ENCODE measurements around the gene SH3TC2. TPM values are rescaled to one million over a fixed set of nuclear protein-coding genes. Genes with fewer than 3 reads are reported as not detected.

The SH3TC2 gene
- total and polyA plus RNA-seq, 2 of the 4 experiments (the other 2 are of a cell fraction): 3.4 to 7.9 TPM

DNA sequence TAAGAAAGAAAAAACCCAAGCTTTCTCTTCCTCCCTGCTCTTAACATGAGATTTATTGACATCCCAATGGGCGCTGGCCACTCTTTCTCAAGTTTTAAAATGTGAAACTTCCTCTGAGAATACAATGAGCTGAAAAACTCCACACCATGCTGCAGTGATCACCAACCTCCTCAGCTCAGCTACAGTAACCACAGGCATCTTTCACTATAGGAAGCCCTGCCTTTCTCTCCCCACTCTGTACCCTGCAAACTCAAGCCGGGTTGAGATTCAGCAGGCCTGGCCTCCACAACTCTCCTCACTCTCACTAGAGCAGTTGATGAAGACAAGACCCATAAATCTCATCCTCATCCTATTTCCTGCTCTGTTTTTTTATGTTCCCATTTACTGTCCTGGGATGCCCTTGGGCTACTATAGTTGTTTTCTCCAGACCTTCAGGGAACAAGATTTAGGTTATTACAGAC is 48.3 kb downstream of the SH3TC2 start:
- intact Hi-C loops (cut with micrococcal nuclease) (no loop called here), dilution Hi-C loops (cut with HindIII; ENCODE audit: low sequenced_read_pairs, unreplicated experiment) (no loop called here), in situ Hi-C loops (cut with MboI; ENCODE audit: low sequenced_read_pairs) (no loop called here)
- H3K36me3 ChIP-seq (ENCODE audit: control insufficient read depth, insufficient read depth, low read length): no peaks in the 10 kb centered on the region
- no peak overlapping the region for H2BK20ac ChIP-seq (ENCODE audit: low read depth, low read length)
- no peak overlapping the region for H2BK5ac ChIP-seq (ENCODE audit: low read depth, low read length, poor library complexity, severe bottlenecking)
- no peak overlapping the region for H4K8ac ChIP-seq (ENCODE audit: low read depth in 2 of 2, low read length in 2 of 2)
- H3K27ac ChIP-seq (ENCODE audit: insufficient read depth, low read length): no peak overlapping the region
- 78% methylated on average over 1 of the region's 2 CpGs; no CpG with 5 or more reads in 1 of the 2 experiments for WGBS, 2 experiments (ENCODE audit: extremely low coverage in 2 of 2, insufficient read length in 1 of 2)
- no TSS peak for BruUV-seq (replicated peaks)
- H2AK5ac ChIP-seq (ENCODE audit: low read depth, low read length): no peak overlapping the region
- no peak overlapping the region for H2AK9ac ChIP-seq (replicated peaks; ENCODE audit: low read depth, low read length, poor library complexity)
- H3K4ac ChIP-seq (ENCODE audit: low read depth, low read length): no peak overlapping the region
- H3K4me3 ChIP-seq (ENCODE audit: insufficient read depth, low read depth, low read length): no peak overlapping the region
- no peak overlapping the region for H2BK120ac ChIP-seq (ENCODE audit: low read depth, low read length)
- H3K23ac ChIP-seq (ENCODE audit: low read depth, low read length): no peak overlapping the region
- H3K9me1 ChIP-seq (ENCODE audit: insufficient read depth, low read length): 0 out of 2 replicates have a peak, but pooled peaks cover under 1% of the 10 kb centered on the region
- ATAC-seq (ENCODE audit: low read depth) (no peak), DNase-seq (no peak)
- no peak overlapping the region for H3K56ac ChIP-seq (ENCODE audit: extremely low read depth, insufficient read depth, low read length)
- CTCF ChIA-PET: no interaction called here
- H3K9me3 ChIP-seq (ENCODE audit: control insufficient read depth, insufficient read depth, low read length): no peaks in the 10 kb centered on the region
- H4K20me1 ChIP-seq (ENCODE audit: insufficient read depth, low read length): no peaks in the 10 kb centered on the region
- H3K14ac ChIP-seq (replicated peaks; ENCODE audit: low read depth, low read length): no peak overlapping the region
- no peaks in the 10 kb centered on the region for H3K27me3 ChIP-seq (ENCODE audit: control insufficient read depth, insufficient read depth, low read length)
- H2AFZ ChIP-seq (replicated peaks; ENCODE audit: low read length, poor library complexity): no peak overlapping the region
- H4K91ac ChIP-seq (ENCODE audit: insufficient read depth, low read depth, low read length): no peak overlapping the region
- peaks cover 5% of the 10 kb centered on the region for H3K4me1 ChIP-seq (ENCODE audit: control insufficient read depth, insufficient read depth, low read length)
- no peak overlapping the region; the same call in 2 of the 3 replicates for H2BK15ac ChIP-seq (ENCODE audit: low read depth, low read length)
- no peaks in the 10 kb centered on the region for H3K79me1 ChIP-seq (ENCODE audit: low read depth in 1 of 2, low read length in 2 of 2)
- no peak overlapping the region for H3K18ac ChIP-seq (ENCODE audit: low read depth, low read length)
- H3K4me2 ChIP-seq (ENCODE audit: low read depth, low read length): no peak overlapping the region
- POLR2A ChIA-PET (ENCODE audit: unreplicated experiment): no interaction called here
- TF ChIP-seq MXI1 (IDR thresholded peaks at IDR 0.05; ENCODE audit: borderline replicate concordance, low read depth, low read length) (no peak), NFE2L2 (IDR thresholded peaks at IDR 0.05; ENCODE audit: low read depth, low read length) (no peak), SMC3 (IDR thresholded peaks at IDR 0.05; ENCODE audit: low read depth, low read length) (no peak), BHLHE40 (IDR thresholded peaks at IDR 0.05; ENCODE audit: low read depth, low read length) (no peak)
- H4K5ac ChIP-seq (ENCODE audit: low read depth, low read length): no peak overlapping the region
- H3K9ac ChIP-seq (ENCODE audit: low read depth, low read length): no peak overlapping the region

All from IMR-90 (cell line).